H54 (cell line): Measurements from ENCODE around the gene CMIP.

Experiments used
- DNase-seq: peaks from one replicate; pipeline ENCODE4 v3.0.0; 2011; ENCODE audit warnings: low spot score, mixed read lengths; ENCODE audit not compliant: insufficient read length
- FAIRE-seq: peaks from 3 replicates; lab custom pipeline; 2011; peaks lifted over from hg19 to GRCh38; lab: Jason Lieb, UNC
- POLR2A ChIP-seq: IDR thresholded peaks from 2 replicates; pipeline ENCODE4 v1.6.1; 2011; ENCODE audit warnings: low read depth, mild to moderate bottlenecking, low read length

The CMIP gene

DNA sequence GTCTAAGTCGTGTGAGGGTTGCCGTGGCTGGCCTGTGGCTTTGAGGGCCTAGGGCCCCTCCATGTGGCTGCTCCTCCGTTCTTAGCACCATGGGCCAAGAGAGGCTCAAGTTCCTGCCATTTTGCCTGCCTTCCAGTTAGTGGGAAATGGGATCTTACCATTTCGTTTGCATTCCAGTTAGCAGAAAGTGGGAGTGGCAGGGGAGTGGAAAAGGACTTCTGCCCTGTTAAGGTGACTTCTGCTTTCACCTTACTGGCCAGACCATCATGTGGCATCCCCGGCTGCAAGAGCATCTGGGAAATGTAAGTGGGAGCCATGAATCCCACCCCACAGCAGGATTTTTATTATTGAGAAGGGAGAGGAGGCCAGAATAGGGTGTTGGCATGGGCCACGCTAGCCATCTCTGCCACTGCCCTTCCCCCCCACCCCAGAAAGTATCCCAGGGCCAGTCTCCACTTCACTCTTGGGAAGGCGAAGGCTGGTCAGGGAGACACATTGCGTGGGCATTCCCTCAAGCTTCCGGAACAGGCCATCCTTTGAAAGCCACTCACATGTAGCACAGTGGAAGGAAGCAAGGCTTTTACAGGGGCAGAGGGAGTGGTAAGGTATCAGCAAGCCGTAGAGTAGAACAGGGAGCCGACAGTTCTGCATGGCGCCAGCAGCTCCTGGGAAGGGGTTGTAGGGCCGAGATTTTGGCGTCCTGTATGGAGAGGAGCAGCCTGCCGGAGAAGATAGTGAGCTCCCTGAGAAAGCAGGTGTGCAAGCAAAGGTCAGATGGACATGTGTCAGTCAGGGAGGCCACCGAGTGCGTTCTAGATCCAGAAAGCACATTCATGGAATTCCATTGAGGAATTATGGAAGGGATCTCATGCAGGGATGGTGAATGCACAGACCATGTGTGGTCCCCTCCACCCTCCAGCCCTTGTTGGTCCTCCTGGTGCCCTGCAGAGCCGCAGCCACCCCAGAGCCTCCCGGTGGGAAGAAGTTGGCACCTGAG lies 33.4 kb downstream of the CMIP start:
- TF ChIP-seq POLR2A, result no peak
- no peak for FAIRE-seq
- no peak for DNase-seq

DNA sequence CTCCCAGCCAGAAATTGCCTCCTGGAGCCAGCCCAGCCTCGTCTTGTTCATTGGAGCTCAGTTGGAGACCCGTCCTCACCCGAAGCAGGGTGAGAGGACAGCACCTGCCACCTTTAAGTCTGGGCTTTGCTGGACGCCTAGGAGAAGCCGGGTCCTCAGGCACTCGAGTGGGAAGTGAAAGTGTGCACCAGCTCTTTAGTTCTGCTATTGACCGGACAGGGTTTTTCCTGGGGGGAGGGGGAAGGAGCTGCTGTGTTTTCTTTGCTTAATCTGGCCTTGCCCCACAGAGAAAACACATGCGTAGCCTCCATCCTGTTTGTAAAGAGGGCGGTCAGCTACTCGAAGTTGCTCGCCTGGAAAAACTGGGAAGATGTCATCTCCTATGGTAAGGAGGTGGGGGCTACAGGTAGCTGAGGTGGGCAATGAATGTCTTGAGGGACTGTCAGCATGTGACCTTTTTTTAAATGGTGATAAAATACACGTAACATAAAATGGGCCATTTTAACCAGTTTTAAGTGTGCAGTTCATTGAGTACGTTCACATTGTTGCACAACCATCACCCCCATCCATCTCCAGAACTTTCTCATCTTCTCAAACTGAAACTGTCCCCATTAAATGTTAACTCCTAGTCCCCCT lies 34.4 kb downstream of the CMIP start:
- FAIRE-seq (no peak), DNase-seq (no peak)

GRCh38 chr16:81480606-81481206 lies 36.1 kb downstream of the CMIP start:
- DNase-seq (no peak), FAIRE-seq (no peak)
- TF ChIP-seq POLR2A, result no peak

More for the DNA sequence above, 34.4 kb downstream of the CMIP start:
- no peak for TF ChIP-seq POLR2A

- no peak for TF ChIP-seq POLR2A
- DNase-seq (no peak), FAIRE-seq (no peak)
Observed at GRCh38 chr16:81481207-81481821, 36.7 kb downstream of the CMIP start.

GRCh38 chr16:81482329-81483063 lies 37.9 kb downstream of the CMIP start:
- DNase-seq (no peak), FAIRE-seq (no peak)
- no peak for TF ChIP-seq POLR2A

DNA sequence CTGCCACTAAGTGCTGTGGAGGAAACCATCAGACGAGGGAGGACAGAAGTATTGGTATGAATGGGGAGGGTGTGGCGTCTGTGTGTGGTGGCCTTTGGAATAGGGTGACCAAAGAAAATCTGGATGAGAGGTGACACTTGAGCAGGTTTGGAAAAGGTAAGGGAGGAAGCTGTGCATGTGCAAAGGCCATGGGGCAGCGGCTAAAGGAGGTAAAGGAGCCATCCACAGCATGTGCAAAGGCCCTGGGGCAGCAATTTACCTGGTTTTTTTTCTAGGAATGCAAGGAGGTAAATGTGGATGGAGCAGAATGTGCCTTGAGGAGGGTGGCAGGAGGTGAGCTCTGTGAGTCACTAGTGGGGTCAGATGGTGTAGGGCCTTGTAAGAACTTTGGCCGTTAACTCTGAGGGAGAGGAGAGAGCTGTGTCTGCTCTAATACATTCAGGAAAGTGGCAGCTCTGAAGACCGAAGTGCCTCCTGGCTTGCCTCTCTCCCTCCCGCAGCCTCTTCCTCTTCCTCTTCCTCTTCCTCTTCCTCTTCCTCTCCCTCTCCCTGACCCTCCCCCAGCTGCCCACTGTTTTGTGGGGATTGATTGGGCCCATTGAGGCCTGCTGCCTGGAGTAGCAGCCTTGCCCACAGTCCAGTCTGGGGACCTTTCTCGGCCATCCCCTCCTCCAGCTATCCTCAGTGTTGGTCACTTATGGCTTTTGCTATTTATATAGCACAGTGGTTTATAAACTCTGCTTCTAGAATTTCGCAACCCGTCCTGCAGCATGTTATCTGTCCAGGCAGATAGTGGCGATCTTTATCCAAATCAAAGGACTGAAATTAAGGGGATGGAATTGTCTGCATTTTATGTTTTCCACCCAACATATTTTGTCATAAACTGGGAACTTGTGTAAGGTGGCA lies 38.7 kb downstream of the CMIP start:
- TF ChIP-seq POLR2A, result no peak

DNA sequence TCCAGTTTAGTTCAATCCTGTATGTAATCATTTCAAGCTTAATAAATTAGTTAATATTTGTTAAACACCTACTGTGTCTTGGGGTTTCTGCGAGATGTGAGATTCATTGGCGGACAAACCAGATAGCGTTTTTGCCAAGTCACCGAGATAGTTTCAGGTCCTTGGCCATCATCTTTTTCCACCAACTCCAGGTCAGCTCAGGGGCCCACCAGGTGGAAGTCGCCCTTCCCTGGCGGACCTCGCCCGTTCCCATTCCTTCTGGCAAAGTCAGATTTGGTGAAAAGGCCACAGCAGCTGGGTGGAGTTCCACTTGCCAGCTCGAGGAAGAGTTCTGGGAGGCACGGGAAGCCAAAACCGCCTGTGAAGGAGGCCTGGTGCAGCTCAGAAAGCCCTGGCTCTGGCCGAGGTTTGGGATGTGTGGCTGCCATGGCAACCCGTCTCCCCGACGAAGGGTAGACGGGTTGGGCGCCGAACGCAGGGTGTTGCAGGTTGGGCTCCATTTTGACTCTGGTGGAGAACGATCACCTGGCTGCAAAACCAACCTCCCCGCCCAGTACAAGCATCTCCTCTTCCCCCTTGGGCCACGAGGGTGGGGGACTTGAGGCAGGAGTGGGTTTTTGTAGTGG lies 39.5 kb downstream of the CMIP start:
- DNase-seq (no peak), FAIRE-seq (no peak)
- no peak for TF ChIP-seq POLR2A

More for the DNA sequence above, 38.7 kb downstream of the CMIP start:
- DNase-seq (no peak), FAIRE-seq (no peak)

- DNase-seq, result no peak
- no peak for TF ChIP-seq POLR2A
- FAIRE-seq, result no peak
Observed at GRCh38 chr16:81484908-81485624, 40.5 kb downstream of the CMIP start.

- DNase-seq (no peak), FAIRE-seq (no peak)
- no peak for TF ChIP-seq POLR2A
Observed at GRCh38 chr16:81485824-81486539, 41.4 kb downstream of the CMIP start.

GRCh38 chr16:81486540-81487061 lies 42.0 kb downstream of the CMIP start:
- DNase-seq, result no peak
- FAIRE-seq, result no peak
- TF ChIP-seq POLR2A, result no peak
